NCI-H345 treated with DMSO at 0.1 percent for 48 hours (cell line): Measurements from ENCODE around the gene FBXW7.

Experiments
- DNase-seq: peaks from one replicate; lab custom pipeline; 2025; ENCODE audit not compliant: unreplicated experiment; lab: John Stamatoyannopoulos, UW

Gene FBXW7

DNA sequence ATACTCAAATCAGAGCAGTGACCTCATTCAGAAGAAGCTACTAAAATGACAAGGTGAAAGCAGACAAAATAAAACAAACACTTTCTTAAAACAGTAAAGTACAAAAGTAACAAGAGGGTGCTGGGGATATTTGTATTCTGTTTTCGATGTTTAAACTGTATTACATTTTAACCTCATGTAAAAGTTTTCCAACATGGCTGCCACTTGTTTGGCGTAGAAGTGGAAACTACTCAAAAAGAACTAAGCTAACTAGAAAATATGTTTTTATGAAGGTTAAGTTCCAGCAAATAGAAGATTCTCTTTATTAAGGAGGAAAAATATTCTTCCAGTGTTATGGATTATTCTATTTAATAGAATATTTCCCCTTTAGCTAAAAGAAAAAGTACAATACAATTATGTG is 155.0 kb downstream of the FBXW7 start:
- DNase-seq = no peak

DNA sequence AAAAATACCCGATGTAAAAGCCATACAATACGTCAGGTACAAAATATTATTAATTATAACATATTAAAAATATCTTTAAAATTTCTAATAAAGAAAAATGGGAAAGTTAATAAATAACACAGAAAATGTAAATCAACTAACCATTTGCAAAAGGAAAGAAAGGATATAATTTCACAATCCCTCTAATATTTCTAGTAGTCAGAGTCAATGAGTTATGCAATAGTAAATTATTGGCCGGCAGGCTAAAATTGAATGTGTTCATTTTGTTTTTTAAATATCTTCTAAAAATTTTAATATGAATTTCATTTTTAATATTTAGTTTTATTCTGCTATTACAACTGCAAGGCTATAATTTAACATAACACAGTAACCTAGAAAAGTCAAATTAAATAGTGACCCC is 155.7 kb downstream of the FBXW7 start:
- DNase-seq = no peak

DNA sequence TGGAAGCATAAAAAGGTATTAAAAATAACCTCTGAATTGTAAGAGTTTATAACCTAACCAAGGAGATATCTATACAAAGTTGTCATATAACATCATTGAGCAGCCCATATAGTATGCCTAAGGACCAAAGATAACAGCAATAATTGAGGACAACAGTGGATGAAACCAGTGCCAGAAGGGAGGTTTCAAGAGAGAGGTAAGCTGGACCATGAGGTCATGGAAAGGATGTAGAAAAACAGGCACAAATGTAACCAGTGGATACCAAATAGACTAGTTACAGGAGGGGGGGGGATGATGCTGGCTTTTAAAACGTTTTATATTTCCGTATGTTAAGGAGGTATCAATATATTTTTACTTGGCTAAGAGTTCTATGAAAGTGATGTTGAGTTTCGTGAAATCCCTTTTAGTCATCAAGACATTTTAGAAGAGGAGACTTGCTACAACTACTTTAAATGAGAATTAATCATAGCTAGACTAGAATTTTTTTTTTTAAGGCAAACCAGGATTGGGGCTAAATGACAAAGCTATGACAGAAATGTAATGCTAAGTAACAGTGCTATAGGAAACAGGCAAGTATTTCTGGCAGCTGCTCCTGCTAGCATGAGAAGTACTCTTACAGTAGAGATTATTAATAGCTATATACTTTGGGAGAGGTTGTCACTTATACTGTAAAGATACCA is 161.1 kb downstream of the FBXW7 start:
- no peak for DNase-seq

DNA sequence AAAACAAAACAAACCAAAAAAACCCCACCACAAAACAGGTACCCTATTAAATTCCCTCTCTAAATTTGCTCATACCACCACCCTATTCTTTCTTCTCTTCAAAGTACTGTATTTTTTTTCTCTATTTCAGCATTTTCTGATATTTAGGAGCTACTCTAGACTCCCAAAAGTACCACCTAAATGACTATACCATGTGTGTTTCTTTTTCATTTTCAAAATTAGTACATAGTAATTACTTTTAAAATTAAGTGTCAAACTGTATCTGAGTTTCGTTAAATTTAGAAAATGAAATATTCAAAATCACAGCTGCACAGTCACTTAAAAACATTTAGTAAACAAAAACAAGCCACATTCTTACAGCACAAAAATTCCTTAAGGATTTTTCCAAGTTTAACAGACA is 161.7 kb downstream of the FBXW7 start:
- no peak for DNase-seq

DNA sequence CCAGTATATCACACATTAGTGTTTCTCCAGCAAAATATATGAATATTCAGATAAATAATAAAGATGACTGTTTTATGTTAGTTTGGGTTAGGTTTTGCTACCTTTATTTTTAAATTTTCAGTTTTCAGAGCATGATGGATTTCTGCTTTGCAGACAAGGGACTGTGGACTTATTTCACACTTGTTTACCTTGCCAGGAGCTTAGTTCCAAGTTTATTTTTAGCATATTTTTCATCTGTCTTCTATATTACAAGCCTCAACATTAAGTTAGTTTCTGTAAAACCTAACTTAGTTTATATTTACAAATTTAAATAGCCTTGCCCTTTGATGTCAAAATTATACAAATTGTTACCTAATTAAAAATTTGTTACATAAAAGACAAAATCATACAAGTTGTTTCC is 163.4 kb downstream of the FBXW7 start:
- no peak for DNase-seq

DNA sequence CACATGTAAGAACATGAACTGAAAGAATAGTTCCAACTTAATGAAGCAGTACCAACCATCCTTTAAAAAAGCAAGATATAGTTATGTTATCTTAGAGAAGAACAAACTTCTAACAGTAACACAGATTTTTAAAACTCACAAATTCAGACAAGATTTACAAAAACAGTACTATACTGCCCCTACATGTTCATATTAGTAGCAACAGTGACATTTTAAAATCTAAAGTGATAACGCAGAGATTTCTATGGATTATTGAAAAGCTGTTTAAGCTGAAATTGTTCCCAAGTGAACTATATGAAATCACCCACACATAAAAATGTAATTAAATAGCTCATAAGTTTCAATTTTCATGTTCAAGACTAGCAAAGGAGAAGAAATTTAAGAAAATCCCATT is 166.0 kb downstream of the FBXW7 start:
- DNase-seq = peak; percentile 24

DNA sequence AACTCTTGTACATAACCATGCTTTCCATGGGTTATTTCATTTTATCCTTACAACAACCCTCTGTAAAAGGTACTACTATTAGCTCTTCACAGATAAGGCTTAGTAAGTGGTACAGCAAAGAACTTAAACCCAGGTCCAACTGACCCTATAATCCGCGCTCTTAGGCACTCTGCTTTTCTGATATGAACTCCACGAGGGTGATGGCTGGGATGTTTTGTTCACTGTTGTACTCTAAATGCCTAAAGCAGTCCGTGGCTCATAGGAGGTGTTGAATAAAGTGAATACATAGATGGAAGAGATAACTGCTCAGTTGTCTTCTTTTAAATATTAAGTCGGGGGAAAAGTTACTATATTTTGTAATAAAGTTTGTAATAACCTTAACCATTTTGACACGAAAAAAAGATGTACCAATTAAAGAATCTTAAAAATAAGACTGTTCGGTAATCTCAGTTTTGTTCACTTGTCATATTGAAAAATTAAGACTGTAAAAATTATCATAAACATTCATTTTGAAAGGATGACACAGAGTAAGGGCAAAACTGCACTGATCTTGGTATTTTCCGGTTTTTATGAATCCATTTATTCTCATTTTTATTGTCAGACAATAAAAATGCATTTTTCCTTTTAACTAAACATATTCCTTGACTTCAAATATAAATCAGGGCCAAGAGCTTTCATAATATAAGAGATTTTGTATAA is 166.5 kb downstream of the FBXW7 start:
- no peak for DNase-seq

DNA sequence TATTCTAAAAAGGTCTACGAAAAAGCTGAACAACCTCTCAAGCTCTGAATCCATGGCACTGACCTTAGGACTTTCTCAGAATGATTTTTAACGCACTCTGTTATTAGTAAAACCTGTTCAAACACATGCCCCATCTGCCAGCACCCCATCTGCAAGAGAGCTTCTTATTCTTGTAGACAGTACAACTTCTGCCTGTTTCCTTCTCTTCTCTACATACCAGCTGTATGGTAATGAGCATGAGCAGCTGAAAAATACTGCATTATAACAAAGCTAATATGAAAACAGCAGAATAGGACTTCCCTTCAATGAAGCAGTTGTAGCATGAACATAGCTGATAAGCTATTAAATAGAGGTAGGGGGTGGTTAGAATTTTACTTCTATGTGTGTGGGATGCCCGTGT is 167.9 kb downstream of the FBXW7 start:
- peak; percentile 62 for DNase-seq

DNA sequence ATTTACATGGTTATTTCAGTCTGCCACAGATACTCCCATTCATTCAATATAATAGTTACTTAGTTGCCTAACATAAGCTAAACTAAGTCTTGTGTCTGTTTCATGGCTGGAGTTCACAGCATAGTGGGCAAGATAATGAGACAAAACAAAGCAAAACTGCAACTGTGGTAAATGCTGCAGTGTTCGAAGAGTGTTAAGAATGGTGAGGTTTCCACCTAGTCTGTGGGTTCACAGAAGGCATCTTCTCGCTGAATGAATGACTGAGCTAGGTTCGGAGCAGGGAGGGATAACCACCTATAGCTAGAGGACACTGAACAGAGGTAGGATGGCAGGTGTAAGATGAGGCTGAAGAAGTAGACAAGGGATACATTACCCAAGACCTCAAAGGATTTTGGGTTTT is 171.0 kb downstream of the FBXW7 start:
- DNase-seq = no peak

DNA sequence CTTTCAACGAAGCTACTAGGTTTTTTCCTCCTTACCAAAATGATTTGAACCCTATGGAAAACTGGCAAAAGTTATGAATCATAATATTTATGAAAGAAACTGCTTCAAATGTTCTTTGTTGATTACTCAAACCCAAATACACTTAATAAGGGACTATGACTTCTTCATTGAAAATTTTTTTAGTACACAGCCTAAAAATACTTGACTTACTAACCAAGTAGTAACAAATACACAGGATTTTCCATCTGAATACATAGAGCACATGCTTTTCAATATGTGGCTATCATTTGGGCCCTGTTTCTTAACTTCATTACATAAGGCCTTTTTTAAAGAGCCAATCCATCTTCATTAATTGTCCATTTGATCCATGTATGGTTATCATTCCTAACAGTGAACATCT is 171.5 kb downstream of the FBXW7 start:
- DNase-seq = no peak

DNA sequence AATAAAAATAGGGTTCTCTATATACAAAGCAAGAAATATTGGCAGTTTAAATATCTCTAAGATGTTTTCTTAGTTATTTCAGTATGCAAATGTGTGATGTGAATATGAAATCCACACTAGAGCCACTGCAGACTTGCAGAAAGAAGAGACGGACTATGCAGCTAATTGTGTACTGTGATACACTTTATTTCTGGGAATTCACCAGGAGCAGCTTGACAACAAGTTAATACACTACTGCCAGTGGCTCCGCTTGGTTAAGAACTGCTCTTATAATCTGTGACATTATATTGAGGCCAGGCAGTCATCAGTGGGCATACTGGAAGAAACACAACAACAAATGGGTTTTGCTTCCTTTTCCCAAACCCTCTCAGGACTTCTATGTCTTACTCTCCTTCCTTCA is 172.0 kb downstream of the FBXW7 start:
- DNase-seq = no peak

DNA sequence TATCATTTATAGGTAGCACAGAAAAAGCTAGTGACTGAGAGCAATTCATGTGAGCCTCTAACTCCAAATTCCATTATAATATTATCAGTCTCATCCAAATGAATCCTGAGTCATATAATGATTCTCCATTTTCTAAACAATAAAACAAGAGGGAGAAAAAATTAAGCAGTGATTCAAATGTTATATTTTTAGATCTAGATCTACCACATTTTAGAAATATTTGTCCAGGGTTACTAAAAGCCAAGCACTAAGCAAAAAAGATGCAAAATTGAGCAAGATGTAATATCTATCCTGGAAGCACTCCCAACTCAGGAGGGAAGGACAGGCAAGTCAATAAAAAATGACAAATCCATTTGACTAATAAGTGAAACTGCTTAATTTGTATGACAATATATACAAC is 172.8 kb downstream of the FBXW7 start:
- DNase-seq = no peak

DNA sequence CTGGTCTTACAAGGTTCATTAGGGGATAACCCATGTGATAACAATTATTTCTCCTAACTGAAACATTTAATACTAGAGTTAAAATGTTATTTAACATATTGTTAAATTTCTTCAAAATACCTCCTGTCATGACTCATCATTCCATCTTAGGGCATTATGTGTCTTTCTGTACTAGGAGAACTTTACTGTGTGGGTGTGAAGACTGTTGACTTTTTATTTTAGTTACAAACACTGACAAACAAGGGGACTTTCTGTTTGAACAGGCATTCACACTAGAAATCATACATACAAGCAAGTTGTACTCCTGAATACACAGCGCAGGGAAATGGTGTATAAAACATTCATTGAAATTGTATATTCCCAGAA is 175.9 kb downstream of the FBXW7 start:
- no peak for DNase-seq

DNA sequence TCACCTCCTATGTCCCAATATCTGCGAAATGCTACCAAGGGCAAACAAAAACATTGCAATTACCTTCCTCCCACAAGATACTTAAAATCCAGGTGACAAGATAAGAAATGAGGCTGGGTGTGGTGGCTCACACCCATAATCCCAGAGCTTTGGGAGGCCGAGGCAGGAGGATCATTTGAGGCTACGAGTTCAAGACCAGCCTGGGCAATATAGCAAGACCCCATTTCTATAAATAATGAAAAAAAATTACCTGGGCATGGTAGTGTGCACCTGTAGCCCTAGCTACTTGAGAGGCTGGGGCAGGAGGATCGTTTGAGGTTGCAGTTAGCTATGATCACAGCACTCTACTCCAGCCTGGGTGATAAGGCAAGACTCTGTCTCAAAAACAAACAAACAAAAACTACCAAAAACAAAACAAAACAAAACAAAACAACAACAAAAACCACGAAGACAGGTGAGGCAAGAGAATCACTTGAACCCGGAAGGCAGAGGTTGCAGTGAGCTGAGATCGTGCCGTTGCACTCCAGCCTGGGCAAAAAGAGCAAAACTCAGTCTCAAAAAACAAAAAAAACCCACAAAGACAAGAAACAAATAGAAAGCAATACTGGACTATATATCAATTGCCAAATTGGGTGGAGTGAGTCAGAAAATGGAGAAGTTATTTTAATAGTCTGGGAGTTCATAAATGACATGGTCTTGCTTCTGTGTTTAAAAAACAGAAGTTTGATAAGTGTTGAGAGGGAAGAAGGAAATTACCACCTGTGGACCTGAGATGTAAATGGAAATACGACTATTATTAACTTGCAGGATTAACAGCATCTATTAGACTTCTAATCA is 176.5 kb downstream of the FBXW7 start:
- DNase-seq = no peak

DNA sequence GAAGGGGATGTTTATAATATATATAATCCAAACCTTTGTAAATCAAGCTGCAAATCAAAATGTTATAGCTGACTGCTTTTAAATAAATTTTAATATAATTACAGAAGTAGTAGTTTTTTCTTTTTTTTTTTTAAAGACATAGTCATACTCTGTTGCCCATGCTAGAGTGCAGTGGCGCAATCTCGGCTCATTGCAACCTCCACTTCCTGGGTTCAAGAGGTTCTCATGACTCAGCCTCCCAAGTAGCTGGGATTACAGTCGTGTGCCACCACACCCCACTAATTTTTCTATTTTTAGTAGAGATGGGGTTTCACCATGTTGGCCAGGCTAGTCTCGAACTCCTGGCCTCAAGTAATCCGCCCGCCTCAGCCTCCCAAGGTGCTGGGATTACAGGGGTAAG is 178.7 kb downstream of the FBXW7 start:
- DNase-seq = no peak

DNA sequence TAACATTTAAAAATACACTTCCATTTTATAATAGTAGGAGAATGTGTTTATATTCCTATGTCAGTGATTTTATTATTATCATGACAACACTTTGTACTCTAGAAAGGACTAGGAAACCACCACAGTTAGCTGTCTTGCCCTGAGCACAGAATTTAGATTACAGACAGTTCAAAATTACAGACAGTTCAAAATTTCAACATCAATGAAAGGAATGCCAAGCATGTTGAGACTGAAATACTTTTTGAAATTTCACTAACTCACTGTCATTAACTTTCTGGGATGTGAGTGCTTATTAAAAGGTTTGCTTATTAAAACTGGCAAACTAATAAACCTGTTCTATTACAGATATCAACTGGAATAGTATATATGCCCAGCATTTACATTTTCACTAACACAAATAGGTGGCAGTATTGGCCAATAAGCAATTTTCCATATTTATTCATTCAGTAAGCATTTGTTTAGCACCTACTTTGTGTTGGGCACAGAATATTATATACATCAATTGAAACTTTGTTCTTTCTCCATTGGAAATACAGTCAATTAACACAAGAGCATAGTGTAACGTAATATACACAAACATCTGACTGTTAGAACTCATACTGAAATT is 179.4 kb downstream of the FBXW7 start:
- no peak for DNase-seq

DNA sequence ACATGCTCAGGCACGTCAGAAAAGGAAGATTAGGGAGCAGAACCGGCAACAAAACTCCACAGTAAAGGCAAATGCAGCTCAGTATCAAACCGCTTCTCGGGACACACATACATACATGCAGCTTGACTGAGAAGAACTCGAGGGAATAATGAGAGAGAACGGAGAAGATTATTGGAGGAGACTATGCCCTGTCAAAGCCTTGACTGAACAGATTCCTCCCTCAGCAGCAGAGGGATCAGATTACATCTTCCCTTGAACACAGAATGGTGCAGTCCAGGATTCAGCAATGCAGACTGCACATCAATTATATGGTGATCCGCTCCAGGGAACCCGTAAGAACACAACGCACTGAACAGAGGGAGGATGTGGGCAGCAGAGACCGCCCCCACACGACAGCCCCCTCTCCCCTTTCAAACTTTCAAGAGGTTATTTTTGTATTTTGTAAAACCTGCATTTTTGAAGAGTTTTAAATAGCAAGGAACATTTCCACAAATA is 183.2 kb downstream of the FBXW7 start:
- DNase-seq = peak; percentile 57

DNA sequence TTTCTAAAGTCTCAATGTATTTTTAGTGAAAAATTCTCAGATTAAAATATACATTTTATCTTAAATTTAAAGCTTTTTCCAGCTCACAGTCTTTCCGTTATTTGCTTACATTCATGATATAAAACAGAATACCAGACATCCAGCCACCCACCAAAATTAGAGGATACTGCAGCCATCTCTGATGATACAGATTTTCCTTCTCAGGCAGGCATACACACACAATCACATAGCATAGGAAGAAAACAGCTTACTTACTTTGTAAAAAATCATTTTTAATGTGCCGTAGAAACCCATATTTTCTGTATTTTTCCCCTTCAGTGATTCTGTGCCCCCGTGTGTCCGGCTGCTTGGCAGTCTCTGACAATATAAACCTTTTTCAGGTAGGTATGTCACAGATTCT is 183.7 kb downstream of the FBXW7 start:
- DNase-seq = no peak

DNA sequence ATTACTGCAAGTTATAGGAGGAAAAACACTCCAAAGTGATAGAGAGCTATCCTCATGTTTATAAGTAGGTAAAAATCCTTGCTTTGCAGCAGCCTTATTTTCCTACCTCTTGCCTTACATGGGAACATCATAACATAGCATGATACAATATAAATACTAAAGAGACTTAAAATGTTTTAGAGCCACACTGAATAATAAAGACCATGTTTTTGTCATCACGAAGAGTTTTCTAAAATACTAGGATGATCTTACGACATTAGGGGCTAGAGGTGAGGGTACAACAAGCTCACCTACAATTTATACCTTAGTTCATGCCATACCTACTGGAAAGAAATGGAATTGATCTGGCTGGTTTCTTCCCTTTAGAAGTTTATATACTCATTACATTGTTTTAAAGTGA is 184.8 kb downstream of the FBXW7 start:
- no peak for DNase-seq

DNA sequence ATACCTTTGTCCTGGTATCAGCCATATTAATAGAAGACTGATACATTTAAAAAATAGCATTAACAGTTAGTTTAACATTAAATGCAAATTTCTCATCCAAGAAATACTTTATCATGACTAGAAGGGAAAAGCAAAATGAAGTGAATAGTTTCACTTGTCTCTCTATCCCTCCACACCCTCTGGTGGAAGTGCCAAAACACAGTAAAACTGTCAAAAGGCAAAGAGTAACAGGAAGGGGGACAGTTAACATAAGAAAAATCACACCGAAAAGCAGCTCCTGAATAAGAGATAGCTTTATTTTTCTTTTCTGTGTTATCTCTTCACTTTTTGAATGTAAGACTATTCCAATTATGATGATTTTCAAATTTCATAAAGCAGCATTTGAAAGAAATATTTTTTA is 187.2 kb downstream of the FBXW7 start:
- no peak for DNase-seq

DNA sequence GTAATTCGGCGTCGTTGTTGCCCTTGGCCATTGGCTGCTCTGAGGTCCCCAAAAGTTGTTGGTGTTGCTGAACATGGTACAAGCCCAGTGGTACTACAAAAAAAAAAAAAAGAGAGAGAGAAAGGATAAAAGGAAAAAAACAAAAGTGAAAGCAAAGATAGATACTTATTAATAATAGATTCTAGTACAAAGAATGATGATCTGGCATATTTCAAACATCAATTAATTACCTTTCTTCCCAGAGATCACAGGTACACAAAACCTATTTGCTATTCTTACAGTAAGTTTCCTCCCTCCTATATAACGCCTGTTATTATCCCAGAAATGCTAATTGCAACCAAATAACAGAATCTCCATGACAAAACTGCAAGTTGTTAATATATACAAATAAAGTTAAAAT is 188.9 kb downstream of the FBXW7 start:
- DNase-seq = no peak

DNA sequence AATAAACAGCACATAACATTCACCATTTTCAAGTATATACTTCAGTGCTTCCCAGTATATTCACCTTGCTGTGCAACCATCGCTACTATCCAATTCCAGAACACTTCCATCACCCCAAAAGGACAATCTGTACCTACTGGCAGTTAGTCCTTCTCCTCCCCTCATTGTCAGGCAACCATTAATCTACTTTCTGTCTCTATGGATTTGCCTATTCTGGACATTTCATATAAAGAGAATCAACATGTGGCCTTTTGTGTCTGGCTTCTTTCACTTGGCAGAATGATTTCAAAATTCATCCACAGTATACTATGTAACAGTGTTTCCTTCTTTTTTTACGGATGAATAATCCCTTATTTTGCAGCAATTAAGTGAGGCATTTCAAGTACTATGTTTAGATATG is 189.4 kb downstream of the FBXW7 start:
- DNase-seq = no peak
